Measurements from ENCODE around the gene ACOX2. TPM values are rescaled to one million over a fixed set of nuclear protein-coding genes. Genes with fewer than 3 reads are reported as not detected.

Gene ACOX2
- total and polyA plus RNA-seq, 10 of the 15 experiments (the other 5 are each of a cell fraction or from before 2014, with no cell fraction given) = 0.72 TPM; not detected in 9

DNA sequence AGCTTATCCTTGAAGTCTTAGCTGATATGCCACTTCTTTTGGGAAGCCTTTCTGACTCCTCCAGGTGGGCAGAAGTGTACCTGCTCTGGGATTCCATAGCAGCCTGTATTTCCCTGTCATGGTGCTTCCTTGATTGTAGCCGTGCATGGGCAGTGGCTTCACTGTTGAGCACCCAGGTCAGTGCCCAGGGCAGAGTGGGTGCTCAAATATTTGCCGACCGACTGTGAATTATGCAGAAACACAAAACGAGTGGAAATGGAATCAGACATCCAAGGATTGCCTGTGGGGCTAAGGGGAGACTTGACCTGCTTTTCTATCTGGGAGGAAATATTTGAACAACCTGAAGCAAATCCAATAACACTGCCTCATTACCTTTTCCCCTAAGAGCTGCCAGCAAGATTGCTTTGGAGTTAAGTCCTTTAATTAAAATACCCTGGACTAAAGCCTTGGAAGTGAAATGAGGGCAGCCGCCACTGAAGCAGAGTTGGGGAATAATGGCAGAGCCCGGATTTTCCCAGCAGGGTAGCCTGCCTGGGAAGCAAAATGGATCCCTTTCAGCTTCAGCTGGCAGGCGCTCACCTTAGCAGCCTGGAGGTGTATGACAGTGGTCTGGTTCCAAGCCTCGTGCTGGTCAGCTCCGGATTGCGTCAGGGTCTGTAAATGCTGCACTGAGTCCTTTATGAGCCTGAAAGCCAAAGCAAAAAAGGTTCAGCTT is 14.9 kb downstream of the ACOX2 start (continued):
- TF ChIP-seq SMAD1 (IDR thresholded peaks at IDR 0.05; ENCODE audit: low read depth, partially characterized antibody) = no peak
- no peak for TF ChIP-seq SIX5 (IDR thresholded peaks at IDR 0.05; ENCODE audit: low read depth, low read length, severe bottlenecking)

DNA sequence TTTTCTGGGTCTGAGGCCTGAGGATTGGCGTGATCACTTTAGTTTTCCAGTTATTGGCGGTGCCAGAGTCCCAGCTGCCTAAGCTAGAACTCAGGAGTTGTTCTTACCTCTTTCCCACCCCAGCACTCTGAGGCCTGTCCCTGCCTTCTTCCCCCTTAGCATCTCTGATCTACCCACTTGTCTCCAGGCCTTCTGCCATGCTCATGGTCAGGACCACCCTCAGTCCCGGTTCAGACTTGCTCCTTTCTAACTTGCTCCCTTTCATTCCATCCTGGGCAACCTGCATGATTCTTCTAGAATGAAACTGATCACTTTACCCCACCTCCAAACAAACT is 15.7 kb downstream of the ACOX2 start:
- Histone ChIP-seq H3K4me1 (ENCODE audit: control insufficient read depth, insufficient read depth, low read length) (no peaks in the 10 kb centered on the region), H3K36me3 (ENCODE audit: control insufficient read depth in 2 of 2, insufficient read depth in 2 of 2, low read length in 1 of 2) (no peaks in the 10 kb centered on the region), H3K4me2 (ENCODE audit: control insufficient read depth, insufficient read depth) (no peak overlapping the region), H3K9me3 (replicated peaks; ENCODE audit: control insufficient read depth, insufficient read depth, low read length) (no peaks in the 10 kb centered on the region), H3K9ac (ENCODE audit: control insufficient read depth, insufficient read depth, low read length) (no peak overlapping the region), H4K20me1 (ENCODE audit: control insufficient read depth, insufficient read depth) (no peaks in the 10 kb centered on the region), H3K4me3 (no peak overlapping the region), H3K27me3 (replicated peaks in 1 of 2; ENCODE audit: control insufficient read depth in 2 of 2, insufficient read depth in 2 of 2, low read length in 1 of 2) (no peaks in the 10 kb centered on the region), H2AFZ (ENCODE audit: control insufficient read depth, low read depth, low read length) (no peak overlapping the region), H3K27ac (ENCODE audit: control insufficient read depth, insufficient read depth) (no peak overlapping the region), H3K79me2 (ENCODE audit: control insufficient read depth, insufficient read depth, low read length) (no peaks in the 10 kb centered on the region)
- in situ Hi-C loops (cut with MboI) = no loop called here
- ChIA-PET SMC1A (ENCODE audit: uncharacterized antibody, unreplicated experiment) (interaction anchor here (1.1 to 1.4 kb wide), 2 partner anchors 10 to 29 kb away, joined by 3 to 4 read pairs; partner anchors contain the start of gene KCTD6), POLR2A (no interaction called here), RAD21 (ENCODE audit: unreplicated experiment) (no interaction called here), CTCF (interaction anchor here (0.7 to 1.3 kb wide), 2 partner anchors 12 to 28 kb away, joined by 3 to 4 read pairs; no protein-coding TSS in a partner anchor)
- no TSS peak for BruUV-seq (replicated peaks)
- FAIRE-seq (no peak), DNase-seq (ENCODE audit: low read depth, low spot score) (no peak), ATAC-seq (no peak)
- WGBS (ENCODE audit: insufficient coverage, insufficient replicate concordance, low lambda C conversion rate, missing lambda C conversion rate) = 37% methylated on average over 3 of the region's 3 CpGs
- TF ChIP-seq FOS (IDR thresholded peaks at IDR 0.05; ENCODE audit: borderline replicate concordance, extremely low read depth, insufficient read length) = no peak
- TF ChIP-seq FOXM1 (IDR thresholded peaks at IDR 0.05; ENCODE audit: low read depth, low read length) = no peak
- TF ChIP-seq POLR2AphosphoS2 (IDR thresholded peaks at IDR 0.05; ENCODE audit: low read depth, low read length) = no peak
- no peak for TF ChIP-seq IRF4 (IDR thresholded peaks at IDR 0.05; ENCODE audit: low read depth, low read length)
- TF ChIP-seq, protein P1, sequence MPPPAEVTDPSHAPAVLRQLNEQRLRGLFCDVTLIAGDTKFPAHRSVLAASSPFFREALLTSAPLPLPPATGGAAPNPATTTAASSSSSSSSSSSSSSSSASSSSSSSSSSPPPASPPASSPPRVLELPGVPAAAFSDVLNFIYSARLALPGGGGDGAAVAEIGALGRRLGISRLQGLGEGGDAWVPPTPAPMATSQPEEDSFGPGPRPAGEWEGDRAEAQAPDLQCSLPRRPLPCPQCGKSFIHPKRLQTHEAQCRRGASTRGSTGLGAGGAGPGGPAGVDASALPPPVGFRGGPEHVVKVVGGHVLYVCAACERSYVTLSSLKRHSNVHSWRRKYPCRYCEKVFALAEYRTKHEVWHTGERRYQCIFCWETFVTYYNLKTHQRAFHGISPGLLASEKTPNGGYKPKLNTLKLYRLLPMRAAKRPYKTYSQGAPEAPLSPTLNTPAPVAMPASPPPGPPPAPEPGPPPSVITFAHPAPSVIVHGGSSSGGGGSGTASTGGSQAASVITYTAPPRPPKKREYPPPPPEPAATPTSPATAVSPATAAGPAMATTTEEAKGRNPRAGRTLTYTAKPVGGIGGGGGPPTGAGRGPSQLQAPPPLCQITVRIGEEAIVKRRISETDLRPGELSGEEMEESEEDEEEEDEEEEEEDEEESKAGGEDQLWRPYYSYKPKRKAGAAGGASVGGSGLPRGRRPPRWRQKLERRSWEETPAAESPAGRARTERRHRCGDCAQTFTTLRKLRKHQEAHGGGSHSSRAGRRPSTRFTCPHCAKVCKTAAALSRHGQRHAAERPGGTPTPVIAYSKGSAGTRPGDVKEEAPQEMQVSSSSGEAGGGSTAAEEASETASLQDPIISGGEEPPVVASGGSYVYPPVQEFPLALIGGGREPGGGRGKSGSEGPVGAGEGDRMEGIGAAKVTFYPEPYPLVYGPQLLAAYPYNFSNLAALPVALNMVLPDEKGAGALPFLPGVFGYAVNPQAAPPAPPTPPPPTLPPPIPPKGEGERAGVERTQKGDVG (CRISPR knock-in tag; IDR thresholded peaks at IDR 0.05) = no peak
- 0 out of 2 replicates have a peak, but pooled peaks have one; percentile 24 for TF ChIP-seq LARP7 (IDR thresholded peaks at IDR 0.05)
- intact Hi-C loops (cut with micrococcal nuclease; ENCODE audit: unreplicated experiment) = no loop called here
